ENCODE measurements around the gene SP9. TPM values are rescaled to one million over a fixed set of nuclear protein-coding genes. Genes with fewer than 3 reads are reported as not detected.

SP9 gene
- total RNA-seq, 1 donor from 2014 or later: not detected

DNA sequence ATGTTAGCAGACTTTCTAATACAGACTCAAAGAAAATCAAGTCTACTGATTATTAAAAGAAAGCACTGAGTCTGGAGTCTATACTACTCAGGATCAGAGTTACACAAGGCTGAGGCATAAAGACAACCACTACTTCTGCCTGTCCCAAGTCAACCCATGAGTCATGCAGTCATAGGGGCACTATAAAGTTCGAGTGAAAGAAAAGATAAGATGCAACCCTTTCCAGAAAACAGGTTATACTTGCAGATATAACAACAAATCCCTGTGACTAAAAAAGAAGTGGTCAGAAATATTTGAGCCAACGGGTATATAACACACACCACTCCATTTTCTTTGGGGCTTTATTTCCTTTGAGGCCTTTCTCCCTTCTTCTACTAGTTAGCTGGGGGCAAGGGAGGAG, 42.2 kb downstream of the SP9 start:
- H3K9me3 ChIP-seq (ENCODE audit: low read depth): no peaks in the 10 kb centered on the region
- H3K27me3 Mint-ChIP-seq (ENCODE audit: insufficient read depth, low read depth): no peaks in the 10 kb centered on the region
- no peak overlapping the region for H3K9ac ChIP-seq
- H3F3A ChIP-seq (ENCODE audit: low read depth): peaks cover 2% of the 10 kb centered on the region
- no peak overlapping the region for H2AFZ ChIP-seq (replicated peaks)
- H3K4me2 ChIP-seq: no peak overlapping the region
- H3K4me1 Mint-ChIP-seq: peaks cover 2% of the 10 kb centered on the region
- H3K79me2 ChIP-seq (ENCODE audit: low read depth): no peaks in the 10 kb centered on the region
- no peak overlapping the region for H3K27ac ChIP-seq
- H3K36me3 Mint-ChIP-seq: peaks cover 6% of the 10 kb centered on the region
- no peaks in the 10 kb centered on the region for H3K4me1 ChIP-seq
- TF ChIP-seq, protein P1, sequence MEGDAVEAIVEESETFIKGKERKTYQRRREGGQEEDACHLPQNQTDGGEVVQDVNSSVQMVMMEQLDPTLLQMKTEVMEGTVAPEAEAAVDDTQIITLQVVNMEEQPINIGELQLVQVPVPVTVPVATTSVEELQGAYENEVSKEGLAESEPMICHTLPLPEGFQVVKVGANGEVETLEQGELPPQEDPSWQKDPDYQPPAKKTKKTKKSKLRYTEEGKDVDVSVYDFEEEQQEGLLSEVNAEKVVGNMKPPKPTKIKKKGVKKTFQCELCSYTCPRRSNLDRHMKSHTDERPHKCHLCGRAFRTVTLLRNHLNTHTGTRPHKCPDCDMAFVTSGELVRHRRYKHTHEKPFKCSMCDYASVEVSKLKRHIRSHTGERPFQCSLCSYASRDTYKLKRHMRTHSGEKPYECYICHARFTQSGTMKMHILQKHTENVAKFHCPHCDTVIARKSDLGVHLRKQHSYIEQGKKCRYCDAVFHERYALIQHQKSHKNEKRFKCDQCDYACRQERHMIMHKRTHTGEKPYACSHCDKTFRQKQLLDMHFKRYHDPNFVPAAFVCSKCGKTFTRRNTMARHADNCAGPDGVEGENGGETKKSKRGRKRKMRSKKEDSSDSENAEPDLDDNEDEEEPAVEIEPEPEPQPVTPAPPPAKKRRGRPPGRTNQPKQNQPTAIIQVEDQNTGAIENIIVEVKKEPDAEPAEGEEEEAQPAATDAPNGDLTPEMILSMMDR (IDR thresholded peaks at IDR 0.05): no peak
- TF ChIP-seq EZH2 (IDR thresholded peaks at IDR 0.05): no peak
- no peak for TF ChIP-seq EZH2phosphoT487 (IDR thresholded peaks at IDR 0.05)
- H3K27me3 ChIP-seq: no peaks in the 10 kb centered on the region
- H3K27ac Mint-ChIP-seq: no peak overlapping the region
- H3K4me3 ChIP-seq: no peak overlapping the region
- peaks cover 19% of the 10 kb centered on the region for H3K36me3 ChIP-seq
- H3K9me3 Mint-ChIP-seq: no peaks in the 10 kb centered on the region
- H3K4me3 Mint-ChIP-seq: no peak overlapping the region
- DNase-seq (ENCODE audit: low spot score): no peak
- no peaks in the 10 kb centered on the region for H4K20me1 ChIP-seq (ENCODE audit: low read depth)

DNA sequence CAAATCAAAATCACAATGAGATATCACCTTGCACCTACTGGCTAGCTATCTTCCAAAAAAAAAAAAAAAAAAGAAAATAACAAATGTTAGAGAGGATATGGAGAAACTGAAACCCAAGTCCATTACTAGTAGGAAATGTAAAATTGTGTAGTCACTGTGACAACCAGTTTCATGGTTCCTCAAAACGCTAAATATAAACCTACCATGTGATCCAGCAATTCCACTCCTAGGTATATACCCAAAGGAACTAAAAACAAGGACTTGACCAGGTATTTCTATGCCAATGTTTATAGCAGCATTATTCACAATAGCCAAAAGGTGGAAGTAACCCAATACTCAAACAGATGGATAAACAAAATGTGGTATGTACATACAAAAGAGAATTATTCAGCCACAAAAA, 49.0 kb downstream of the SP9 start:
- H3K4me3 Mint-ChIP-seq: no peak overlapping the region

DNA sequence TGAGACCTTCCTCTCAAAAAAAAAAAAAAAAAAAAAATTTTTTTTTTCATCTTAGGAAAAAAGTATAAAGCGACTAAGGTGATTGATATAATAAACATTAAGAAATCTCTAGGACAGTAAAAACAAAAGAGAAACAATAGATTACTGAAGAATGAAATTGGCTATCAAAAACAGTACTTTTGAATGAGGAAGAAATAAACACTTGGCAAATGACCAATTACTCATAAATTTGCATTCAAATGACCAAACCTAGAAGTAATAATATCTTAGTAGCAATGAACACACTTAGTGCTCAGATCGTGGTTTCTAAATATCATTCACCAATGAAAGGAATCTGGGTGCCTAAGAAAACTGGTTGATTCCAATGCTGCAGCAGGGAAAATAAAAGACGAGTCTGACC, 50.4 kb downstream of the SP9 start:
- H3K27ac ChIP-seq: no peak overlapping the region
- no peak overlapping the region for H3K4me3 ChIP-seq
- Mint-ChIP-seq H3K4me1 (no peaks in the 10 kb centered on the region), H3K36me3 (peaks cover 14% of the 10 kb centered on the region), H3K4me3 (no peak overlapping the region), H3K27me3 (ENCODE audit: insufficient read depth, low read depth) (no peaks in the 10 kb centered on the region), H3K27ac (no peak overlapping the region), H3K9me3 (no peaks in the 10 kb centered on the region)
- peaks cover 14% of the 10 kb centered on the region for H4K20me1 ChIP-seq (ENCODE audit: low read depth)
- H3K9me3 ChIP-seq (ENCODE audit: low read depth): no peaks in the 10 kb centered on the region
- no peaks in the 10 kb centered on the region for H3K27me3 ChIP-seq
- H3K9ac ChIP-seq: no peak overlapping the region
- no peak overlapping the region for H2AFZ ChIP-seq (replicated peaks)
- TF ChIP-seq EZH2phosphoT487 (IDR thresholded peaks at IDR 0.05): no peak
- TF ChIP-seq, protein P1 (IDR thresholded peaks at IDR 0.05): no peak
- no peak for TF ChIP-seq EZH2 (IDR thresholded peaks at IDR 0.05)
- no peak for DNase-seq (ENCODE audit: low spot score)
- H3F3A ChIP-seq (ENCODE audit: low read depth): peaks cover 2% of the 10 kb centered on the region
- H3K36me3 ChIP-seq: peaks cover 8% of the 10 kb centered on the region
- no peak overlapping the region for H3K4me2 ChIP-seq
- H3K79me2 ChIP-seq (ENCODE audit: low read depth): no peaks in the 10 kb centered on the region
- no peaks in the 10 kb centered on the region for H3K4me1 ChIP-seq

More for the DNA sequence above, 49.0 kb downstream of the SP9 start:
- Histone ChIP-seq H3K36me3 (peaks cover 11% of the 10 kb centered on the region), H3K27me3 (no peaks in the 10 kb centered on the region), H3K4me1 (no peaks in the 10 kb centered on the region), H3K9ac (no peak overlapping the region), H3K4me2 (no peak overlapping the region), H3F3A (ENCODE audit: low read depth) (peaks cover 2% of the 10 kb centered on the region), H3K9me3 (ENCODE audit: low read depth) (no peaks in the 10 kb centered on the region), H2AFZ (replicated peaks) (no peak overlapping the region), H3K27ac (no peak overlapping the region), H3K4me3 (no peak overlapping the region), H3K79me2 (ENCODE audit: low read depth) (no peaks in the 10 kb centered on the region), H4K20me1 (ENCODE audit: low read depth) (peaks cover 5% of the 10 kb centered on the region)
- Mint-ChIP-seq H3K27me3 (ENCODE audit: insufficient read depth, low read depth) (no peaks in the 10 kb centered on the region), H3K4me1 (no peaks in the 10 kb centered on the region), H3K27ac (no peak overlapping the region), H3K36me3 (peaks cover 8% of the 10 kb centered on the region), H3K9me3 (no peaks in the 10 kb centered on the region)
- TF ChIP-seq EZH2phosphoT487 (IDR thresholded peaks at IDR 0.05) (no peak), EZH2 (IDR thresholded peaks at IDR 0.05) (no peak)
- TF ChIP-seq, protein P1 (IDR thresholded peaks at IDR 0.05): no peak
- DNase-seq (ENCODE audit: low spot score): no peak

Other genes with a start within 250 kb of the SP9 start
- gene OLA1, start 86.4 kb upstream of the SP9 start, total RNA-seq (ENCODE audit: low replicate concordance): 186 and 323 TPM in 2 replicates
- 31.0 and 32.4 TPM in 2 replicates for gene SCRN3, start 60.8 kb downstream of the SP9 start, total RNA-seq (ENCODE audit: low replicate concordance)
- 0.37 and 0.43 TPM in 2 replicates for gene GPR155, start 152.1 kb downstream of the SP9 start, total RNA-seq (ENCODE audit: low replicate concordance)